Loucy (cell line): Measurements from ENCODE around the gene ABCB11.

ENCODE experiments used
- CTCF ChIP-seq: fragments of 200-600 bp; sonication (generic); conservative IDR thresholded peaks from 2 replicates; pipeline ENCODE4 v1.5.1; 2014; ENCODE audit warnings: mild to moderate bottlenecking, antibody characterized with exemption, low read length
- EZH2phosphoT487 ChIP-seq: fragments of 200-600 bp; IDR thresholded peaks from 2 replicates; pipeline ENCODE4 v1.6.1; 2018; ENCODE audit warnings: antibody characterized with exemption, mild to moderate bottlenecking, moderate library complexity, borderline replicate concordance

GRCh38 chr2:168907940-168908662, 123.0 kb downstream of the ABCB11 start:
- TF ChIP-seq CTCF (no peak), EZH2phosphoT487 (no peak)
